Subcutaneous abdominal adipose tissue (tissue), 5 donors: Measurements from ENCODE around the gene NFKB1.
A peak's percentile ranks its signal among the peaks of the same experiment; 100 is the strongest.
"Not testable (repeated sequence)": the region's sequence is repeated elsewhere in the genome, so short reads cannot be mapped to it uniquely, and the experiment has no call there.

Experiments
- H3K27ac ChIP-seq: one replicate; pipeline ENCODE4 v1.7.0; 2013; ENCODE audit warnings: low read depth, mild to moderate bottlenecking, inconsistent platforms, low read length, moderate library complexity
- H3K27me3 ChIP-seq, 5 donors: one replicate each; pipeline ENCODE4 v1.7.0; 2013; ENCODE audit warnings: low read length in 5 of 5, inconsistent platforms in 1 of 5; ENCODE audit not compliant: control insufficient read depth in 5 of 5, insufficient read depth in 4 of 5
- H3K36me3 ChIP-seq, 5 donors: one replicate each; pipeline ENCODE4 v1.7.0; 2013; ENCODE audit warnings: low read length in 5 of 5; ENCODE audit not compliant: control insufficient read depth in 5 of 5, insufficient read depth in 5 of 5
- H3K4me1 ChIP-seq, 5 donors: one replicate each; pipeline ENCODE4 v1.7.0; 2013; ENCODE audit warnings: low read length in 5 of 5, mild to moderate bottlenecking in 3 of 5, moderate library complexity in 1 of 5; ENCODE audit not compliant: control insufficient read depth in 5 of 5, insufficient read depth in 5 of 5
- H3K4me3 ChIP-seq, 5 donors: one replicate each; pipeline ENCODE4 v1.7.0; 2013; ENCODE audit warnings: low read length in 5 of 5, low read depth in 1 of 5
- H3K9ac ChIP-seq, 5 donors: one replicate each; pipeline ENCODE4 v1.7.0; 2013; ENCODE audit warnings: low read length in 5 of 5, mild to moderate bottlenecking in 4 of 5, moderate library complexity in 3 of 5
- H3K9me3 ChIP-seq, 5 donors: one replicate each; pipeline ENCODE4 v1.7.0; 2013; ENCODE audit warnings: low read length in 5 of 5; ENCODE audit not compliant: control insufficient read depth in 5 of 5
- donor health status: healthy.
- donor health status: healthy.
- donor health status: healthy.
- donor health status: healthy.
- donor health status: healthy.

Gene NFKB1

DNA sequence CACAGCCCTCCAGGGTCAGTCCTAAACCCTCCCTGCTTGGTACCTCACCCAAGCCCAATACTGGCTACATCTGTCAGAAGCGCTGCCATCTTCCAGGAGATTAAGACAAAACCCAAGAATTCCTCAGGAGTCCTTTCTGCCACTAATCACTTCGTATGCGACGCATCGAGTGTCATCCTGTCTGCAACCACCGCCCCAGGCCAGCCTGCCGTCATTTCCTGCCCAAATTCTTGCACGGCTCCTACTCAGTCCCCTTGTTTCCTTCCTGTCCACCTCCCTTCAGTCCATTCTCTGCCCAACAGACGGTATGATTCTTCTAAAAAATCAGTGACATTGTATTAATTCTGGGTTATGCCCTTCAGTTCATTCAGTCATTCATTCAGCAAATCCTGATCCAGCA, 113.6 kb downstream of the NFKB1 start:
- H3K9me3 ChIP-seq, result no peaks in the 10 kb centered on the region
- no peak overlapping the region for H3K27ac ChIP-seq
- peaks cover 0 to 19% (median 0%) of the 10 kb centered on the region in 5 donors for H3K4me1 ChIP-seq
- peaks cover 23 to 72% (median 68%) of the 10 kb centered on the region in 5 donors for H3K36me3 ChIP-seq
- no peaks in the 10 kb centered on the region for H3K27me3 ChIP-seq
- H3K4me3 ChIP-seq, result no peak overlapping the region
- peak overlapping the region in 1 of 5 donors; percentile 7 for H3K9ac ChIP-seq

DNA sequence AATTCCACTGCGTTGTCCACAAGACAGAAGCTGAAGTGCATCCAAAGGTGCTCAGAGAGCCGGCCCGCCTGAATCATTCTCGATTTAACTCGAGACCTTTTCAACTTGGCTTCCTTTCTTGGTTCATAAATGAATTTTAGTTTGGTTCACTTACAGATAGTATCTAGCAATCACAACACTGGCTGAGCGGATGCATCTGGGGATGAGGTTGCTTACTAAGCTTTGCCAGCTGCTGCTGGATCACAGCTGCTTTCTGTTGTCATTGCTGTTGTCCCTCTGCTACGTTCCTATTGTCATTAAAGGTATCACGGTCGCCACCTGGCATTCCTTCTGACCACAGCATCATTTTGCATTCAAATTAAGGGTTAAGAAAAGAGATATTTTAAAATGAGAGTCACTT, 115.5 kb downstream of the NFKB1 start:
- H3K27me3 ChIP-seq, result no peaks in the 10 kb centered on the region
- H3K9me3 ChIP-seq, result no peaks in the 10 kb centered on the region
- no peak overlapping the region for H3K27ac ChIP-seq
- H3K36me3 ChIP-seq, result peaks cover 11 to 54% (median 50%) of the 10 kb centered on the region in 5 donors
- H3K4me3 ChIP-seq, result no peak overlapping the region
- H3K9ac ChIP-seq, result no peak overlapping the region
- H3K4me1 ChIP-seq, result peaks cover 0 to 19% (median 0%) of the 10 kb centered on the region in 5 donors

DNA sequence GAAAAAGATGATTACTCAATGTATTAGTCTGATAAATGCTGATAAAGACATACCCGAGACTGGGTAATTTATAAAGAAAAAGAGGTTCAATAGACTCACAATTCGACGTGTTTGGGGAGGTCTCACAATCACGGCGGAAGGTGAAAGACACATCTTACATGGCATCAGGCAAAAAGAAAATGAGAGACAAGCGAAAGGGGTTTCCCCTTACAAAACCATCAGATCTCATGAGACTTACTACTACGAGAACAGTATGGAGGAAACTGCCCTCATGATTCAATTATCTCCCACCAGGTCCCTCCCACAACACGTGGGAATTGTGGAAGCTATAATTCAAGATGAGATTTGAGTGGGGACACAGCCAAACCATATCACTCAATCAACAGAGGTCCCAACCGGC, 117.9 kb downstream of the NFKB1 start:
- H3K27ac ChIP-seq, H3K27me3 ChIP-seq, H3K9me3 ChIP-seq, H3K4me3 ChIP-seq, H3K9ac ChIP-seq: not testable (repeated sequence)
- peaks cover 3 to 30% (median 26%) of the 10 kb centered on the region in 5 donors for H3K36me3 ChIP-seq
- peaks cover 0 to 16% (median 0%) of the 10 kb centered on the region in 5 donors for H3K4me1 ChIP-seq

DNA sequence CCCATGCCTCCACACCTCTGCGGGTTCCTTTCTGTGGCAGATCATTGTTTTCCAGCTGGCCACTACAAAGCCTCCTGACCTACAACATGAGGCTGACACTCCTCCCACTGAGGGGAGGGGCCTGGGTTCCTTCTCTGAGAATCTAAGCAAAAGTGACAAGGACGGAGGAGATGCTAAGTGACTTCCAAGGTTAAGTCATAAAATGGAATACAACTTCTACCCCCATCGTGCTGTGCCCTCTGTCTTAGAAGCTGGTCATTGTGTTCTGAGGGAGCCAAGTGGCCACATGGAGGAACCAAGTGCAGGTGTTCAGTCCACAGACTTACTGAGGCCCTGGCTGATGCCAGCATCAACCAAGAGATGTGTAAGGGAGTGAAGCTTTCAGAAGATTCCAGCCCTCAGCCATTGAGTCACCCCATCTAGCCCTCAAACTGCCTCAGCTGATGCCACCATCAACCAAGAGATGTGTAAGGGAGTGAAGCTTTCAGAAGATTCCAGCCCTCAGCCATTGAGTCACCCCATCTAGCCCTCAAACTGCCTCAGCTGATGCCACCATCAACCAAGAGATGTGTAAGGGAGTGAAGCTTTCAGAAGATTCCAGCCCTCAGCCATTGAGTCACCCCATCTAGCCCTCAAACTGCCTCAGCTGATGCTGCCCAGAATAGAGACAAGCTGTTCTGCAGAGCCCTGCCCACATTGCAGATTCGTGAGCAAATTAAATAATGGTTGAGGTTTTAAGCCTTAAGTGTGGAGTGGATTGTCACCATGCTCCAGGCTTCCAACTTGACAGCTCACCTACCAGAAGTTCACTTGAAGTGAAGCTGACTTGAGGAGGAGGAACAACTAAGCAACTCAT, 118.8 kb downstream of the NFKB1 start:
- H3K36me3 ChIP-seq, result peaks cover 3 to 20% (median 17%) of the 10 kb centered on the region in 5 donors
- H3K4me1 ChIP-seq, H3K9ac ChIP-seq, H3K9me3 ChIP-seq, H3K4me3 ChIP-seq, H3K27ac ChIP-seq, H3K27me3 ChIP-seq: not testable (repeated sequence)

DNA sequence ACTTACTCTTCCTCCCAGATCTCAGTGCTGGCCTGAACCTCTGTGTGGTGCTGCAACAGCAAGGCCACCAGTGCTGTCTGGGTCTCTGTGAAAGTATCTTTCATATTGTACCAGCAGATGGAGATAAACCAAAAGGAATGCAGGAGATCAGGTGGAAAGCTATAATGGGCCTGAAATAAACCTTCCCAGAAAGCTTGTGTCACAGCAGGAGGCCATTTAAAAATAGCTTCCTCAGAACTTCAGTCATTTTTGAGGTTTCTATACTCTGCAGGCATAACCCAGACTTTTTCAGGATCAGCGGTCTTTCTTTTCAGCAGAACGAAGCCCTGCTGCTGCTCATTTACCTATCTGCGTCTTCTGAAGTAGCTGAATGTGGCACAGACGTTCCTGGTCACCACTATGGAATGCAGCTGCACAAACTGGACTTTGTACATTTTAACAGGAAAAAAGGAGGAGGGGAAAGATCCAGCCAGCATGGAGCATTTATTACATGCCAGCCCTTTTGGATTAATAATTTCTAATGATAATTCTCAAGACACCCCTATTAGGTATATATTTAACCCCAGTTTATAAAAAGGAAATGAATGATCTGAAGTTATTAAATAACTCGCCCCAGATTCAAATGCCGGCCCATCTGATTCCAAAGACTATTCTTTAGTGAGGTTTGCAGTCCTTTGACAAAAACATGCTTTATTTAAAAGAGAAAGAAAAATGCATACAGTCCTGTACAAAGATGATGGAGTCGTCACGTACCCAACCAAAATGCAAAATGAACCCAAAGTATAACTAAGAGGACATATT, 119.7 kb downstream of the NFKB1 start:
- no peaks in the 10 kb centered on the region for H3K27me3 ChIP-seq
- H3K36me3 ChIP-seq, result peaks cover under 1 to 13% (median 12%) of the 10 kb centered on the region in 5 donors
- no peak overlapping the region for H3K27ac ChIP-seq
- H3K4me1 ChIP-seq, result peaks cover 0 to 6% (median 0%) of the 10 kb centered on the region in 5 donors
- H3K9ac ChIP-seq, result no peak overlapping the region
- H3K9me3 ChIP-seq, result no peaks in the 10 kb centered on the region
- no peak overlapping the region for H3K4me3 ChIP-seq

DNA sequence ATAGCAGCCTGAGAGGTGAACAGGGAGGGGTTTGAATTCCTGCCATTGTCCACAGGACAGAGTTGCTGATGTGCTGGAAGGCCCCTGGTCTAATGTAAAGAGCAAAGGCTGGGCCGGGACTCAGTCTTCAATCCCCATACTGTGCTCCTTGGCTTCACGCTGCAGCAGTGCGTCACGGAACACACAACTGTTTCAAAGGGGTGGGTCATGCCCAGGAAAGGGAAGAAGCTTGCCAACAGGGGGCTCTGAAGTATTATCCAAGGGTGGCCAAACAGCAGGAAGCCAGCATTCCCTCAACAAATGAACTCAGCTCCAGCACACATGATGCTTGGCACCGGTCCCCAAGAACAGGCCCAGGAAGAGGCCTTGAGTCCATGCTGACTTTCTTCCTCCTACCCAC, 122.5 kb downstream of the NFKB1 start:
- H3K9ac ChIP-seq, result no peak overlapping the region
- H3K4me1 ChIP-seq, result no peaks in the 10 kb centered on the region
- no peaks in the 10 kb centered on the region for H3K36me3 ChIP-seq
- H3K9me3 ChIP-seq, result no peaks in the 10 kb centered on the region
- H3K4me3 ChIP-seq, result no peak overlapping the region
- H3K27ac ChIP-seq, result no peak overlapping the region
- H3K27me3 ChIP-seq, result no peaks in the 10 kb centered on the region

DNA sequence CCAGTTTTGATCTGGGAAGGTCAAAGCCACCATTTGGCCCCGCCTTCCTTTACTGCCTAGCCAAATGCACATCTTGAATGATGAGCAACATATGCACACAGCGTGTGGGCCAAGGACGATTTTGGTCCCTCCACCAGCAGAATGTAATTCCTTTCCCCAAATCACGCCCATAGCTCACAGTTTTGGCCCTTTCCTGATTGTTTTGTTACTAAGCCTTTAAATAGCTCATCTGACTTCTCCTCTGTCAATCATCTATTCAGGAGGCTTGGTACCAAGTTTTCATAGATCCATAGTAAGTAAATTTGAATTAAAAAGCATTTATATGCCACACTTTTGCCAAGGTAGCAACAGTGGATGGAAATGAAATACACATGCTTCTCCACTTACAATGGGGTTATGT, 123.3 kb downstream of the NFKB1 start:
- Histone ChIP-seq H3K27ac (no peak overlapping the region), H3K4me1 (no peaks in the 10 kb centered on the region), H3K36me3 (no peaks in the 10 kb centered on the region), H3K9me3 (no peaks in the 10 kb centered on the region), H3K27me3 (no peaks in the 10 kb centered on the region), H3K4me3 (no peak overlapping the region), H3K9ac (no peak overlapping the region)

DNA sequence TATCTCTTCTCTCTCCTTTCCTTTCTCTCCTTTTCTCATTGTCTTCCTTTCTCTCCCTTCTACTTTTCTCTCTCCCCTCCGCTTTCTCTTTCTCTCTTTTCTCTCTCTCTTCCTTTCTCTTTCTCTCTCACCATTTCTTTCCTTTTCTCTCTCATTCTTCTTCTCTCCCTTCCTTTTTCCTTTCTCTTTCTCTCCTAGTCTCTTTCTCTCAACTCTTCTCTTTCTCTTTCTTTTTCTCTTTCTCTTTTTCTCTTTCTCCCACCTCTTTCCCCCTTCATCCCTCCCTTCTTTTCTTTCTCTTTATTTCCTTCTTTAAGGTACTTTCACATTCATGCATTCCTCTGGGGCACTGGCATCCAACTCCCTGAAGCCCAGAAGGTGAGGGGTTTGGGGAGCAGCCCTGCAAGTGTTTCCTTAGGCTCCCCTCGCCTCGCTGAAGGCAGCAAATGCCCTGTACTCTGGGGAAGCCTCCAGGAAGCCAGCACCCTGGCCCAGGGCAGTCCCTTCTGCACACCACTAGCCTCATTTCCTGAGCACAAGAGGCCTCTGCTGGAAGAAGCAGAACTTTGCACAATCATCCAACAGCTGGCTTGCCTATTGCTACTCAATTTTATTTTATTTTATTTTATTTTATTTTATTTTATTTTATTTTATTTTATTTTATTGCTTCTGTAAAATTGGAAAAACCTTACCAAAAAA, 124.2 kb downstream of the NFKB1 start:
- no peak overlapping the region for H3K9ac ChIP-seq

DNA sequence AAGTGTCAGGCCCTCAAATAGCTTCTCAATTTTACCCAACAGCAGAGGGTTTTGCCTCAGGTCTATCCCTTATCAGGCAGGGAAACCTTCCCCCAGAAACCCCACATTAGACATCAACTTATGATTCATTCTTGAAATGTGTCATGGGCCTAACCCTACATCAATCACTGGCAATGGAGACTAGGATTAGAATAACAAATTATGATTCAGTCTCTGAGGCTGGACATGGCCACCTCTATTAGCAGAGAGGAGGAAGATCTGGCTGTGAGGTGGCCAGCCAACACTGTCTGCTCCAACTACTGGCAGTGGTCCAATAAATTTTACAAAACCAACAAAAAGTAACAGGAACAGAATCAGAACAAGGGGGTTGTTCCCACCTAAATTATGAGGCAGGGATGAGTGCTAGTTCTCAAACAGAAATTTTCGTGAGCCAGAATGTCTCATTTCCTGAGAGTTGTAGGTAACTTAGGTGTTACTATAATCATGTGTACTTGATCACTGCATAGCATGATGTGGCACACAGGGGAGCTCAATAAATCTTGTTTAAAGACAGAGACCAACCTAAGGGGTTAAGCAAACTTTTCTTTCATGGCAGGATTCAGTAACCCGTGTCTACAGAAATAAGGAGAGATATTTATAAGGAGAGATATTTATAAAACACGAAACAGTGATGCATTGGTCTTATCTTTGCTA, 126.8 kb downstream of the NFKB1 start:
- no peak overlapping the region for H3K27ac ChIP-seq
- H3K9me3 ChIP-seq, result no peaks in the 10 kb centered on the region
- H3K27me3 ChIP-seq, result no peaks in the 10 kb centered on the region
- H3K4me3 ChIP-seq, result no peak overlapping the region
- no peak overlapping the region for H3K9ac ChIP-seq
- H3K4me1 ChIP-seq, result no peaks in the 10 kb centered on the region
- H3K36me3 ChIP-seq, result peaks cover 6 to 19% (median 7%) of the 10 kb centered on the region in 5 donors

More for the DNA sequence above, 124.2 kb downstream of the NFKB1 start:
- Histone ChIP-seq H3K4me1 (no peaks in the 10 kb centered on the region), H3K9me3 (no peaks in the 10 kb centered on the region), H3K27me3 (no peaks in the 10 kb centered on the region), H3K36me3 (no peaks in the 10 kb centered on the region), H3K27ac (no peak overlapping the region), H3K4me3 (peak overlapping the region in 1 of 5 donors; percentile 2)
